DMS153 (cell line): ENCODE results near the gene TMPRSS3.

Experiments
- DNase-seq: peaks from one replicate; lab custom pipeline; 2025; lab: John Stamatoyannopoulos, UW

The TMPRSS3 gene

GRCh38 chr21:42388740-42389448 lies 7.0 kb downstream of the TMPRSS3 start:
- DNase-seq, result no peak

DNA sequence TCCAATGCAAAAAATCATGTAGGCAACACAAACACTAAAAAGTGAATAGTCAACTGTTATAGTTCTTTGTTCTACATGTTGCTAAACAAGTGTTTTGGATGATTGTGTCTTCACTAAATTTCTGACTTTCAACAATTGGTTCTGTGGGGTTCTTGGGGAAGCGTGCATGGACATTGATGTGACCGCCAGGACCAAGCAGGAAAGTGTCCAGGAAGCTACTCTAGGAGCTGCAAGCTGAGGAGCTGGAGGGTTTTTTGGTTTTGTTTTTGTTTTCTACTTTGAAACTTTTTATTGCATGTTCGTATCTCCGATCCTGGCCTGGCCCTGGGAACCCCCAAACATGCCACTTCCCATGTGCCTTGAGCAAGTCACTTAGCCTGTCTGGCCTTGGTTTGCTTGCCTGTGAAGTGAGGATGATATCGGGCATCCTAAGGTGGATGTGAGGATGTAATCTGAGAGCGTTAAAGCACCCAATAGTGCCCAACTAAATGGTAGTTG lies 8.0 kb downstream of the TMPRSS3 start:
- DNase-seq, result no peak

GRCh38 chr21:42387164-42387563 lies 8.7 kb downstream of the TMPRSS3 start:
- no peak for DNase-seq

- no peak for DNase-seq
Measured at GRCh38 chr21:42386034-42386591, 9.7 kb downstream of the TMPRSS3 start.

DNA sequence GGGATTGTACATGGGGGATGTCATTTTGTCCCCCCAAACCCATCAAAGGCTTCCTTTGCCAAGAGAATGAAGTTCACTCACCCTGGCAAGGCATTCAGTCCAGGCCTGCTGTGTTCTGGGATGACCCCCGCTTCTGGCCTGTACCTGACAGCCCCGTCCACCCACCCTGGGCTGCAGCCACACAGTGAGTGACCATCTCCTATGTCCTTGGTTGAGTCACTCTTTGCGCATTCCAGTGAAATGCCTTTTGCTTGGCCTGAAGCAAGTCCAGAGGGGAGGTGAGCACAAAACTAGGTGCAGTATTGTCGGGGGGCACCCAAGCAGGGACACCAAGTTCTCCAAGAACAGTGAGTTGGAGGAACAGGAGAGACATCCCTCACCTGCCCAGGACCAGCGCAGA lies 10.2 kb downstream of the TMPRSS3 start:
- no peak for DNase-seq

- no peak for DNase-seq
Measured at GRCh38 chr21:42384989-42385388, 10.9 kb downstream of the TMPRSS3 start.

- DNase-seq, result peak; percentile 88
Measured at GRCh38 chr21:42384156-42384945, 11.5 kb downstream of the TMPRSS3 start.

DNA sequence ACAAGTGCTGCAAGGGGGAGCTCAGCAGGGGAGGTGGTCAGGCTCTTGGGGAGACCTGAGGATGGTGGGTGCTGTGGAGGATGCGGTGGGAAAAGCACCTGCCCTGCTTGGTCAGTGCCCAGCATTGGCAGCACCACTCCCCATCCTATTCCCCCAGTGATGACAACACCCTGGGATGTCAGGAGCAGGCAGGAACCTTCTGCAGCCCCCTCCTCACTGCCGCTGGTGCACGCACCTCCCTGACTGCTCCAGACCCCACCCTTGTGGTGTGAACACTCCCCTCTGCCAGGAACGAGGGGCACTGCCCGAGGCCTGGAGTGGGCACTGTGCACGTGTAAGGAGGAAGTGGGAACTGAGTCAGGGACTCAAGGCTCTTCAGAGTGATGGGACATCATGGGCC lies 12.5 kb downstream of the TMPRSS3 start:
- DNase-seq, result no peak

- DNase-seq, result no peak
Measured at GRCh38 chr21:42382915-42383314, 12.9 kb downstream of the TMPRSS3 start.

GRCh38 chr21:42381347-42381984 lies 14.4 kb downstream of the TMPRSS3 start:
- peak; percentile 47 for DNase-seq

GRCh38 chr21:42379426-42380215 lies 16.2 kb downstream of the TMPRSS3 start:
- no peak for DNase-seq

- DNase-seq, result no peak
Measured at GRCh38 chr21:42378418-42378817, 17.4 kb downstream of the TMPRSS3 start.

DNA sequence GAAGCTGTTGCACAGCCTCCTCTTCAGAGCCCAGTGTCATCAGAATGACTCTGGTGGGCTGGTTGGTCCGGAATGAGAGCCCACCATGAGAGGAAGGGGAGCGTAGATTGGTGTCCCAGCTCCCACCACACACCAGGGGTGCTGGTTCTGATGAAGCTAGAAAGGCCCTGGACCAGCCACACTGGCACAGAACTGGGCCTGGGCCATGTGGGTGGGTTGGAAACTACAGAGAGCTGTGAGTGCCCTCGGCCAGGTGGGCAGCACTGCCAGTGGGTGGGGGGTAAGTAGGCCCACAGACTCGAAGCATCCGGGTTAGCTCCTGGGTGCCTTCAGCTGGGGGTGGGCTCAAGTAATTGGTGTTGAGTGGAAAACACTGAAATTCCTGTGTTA lies 17.9 kb downstream of the TMPRSS3 start:
- no peak for DNase-seq

DNA sequence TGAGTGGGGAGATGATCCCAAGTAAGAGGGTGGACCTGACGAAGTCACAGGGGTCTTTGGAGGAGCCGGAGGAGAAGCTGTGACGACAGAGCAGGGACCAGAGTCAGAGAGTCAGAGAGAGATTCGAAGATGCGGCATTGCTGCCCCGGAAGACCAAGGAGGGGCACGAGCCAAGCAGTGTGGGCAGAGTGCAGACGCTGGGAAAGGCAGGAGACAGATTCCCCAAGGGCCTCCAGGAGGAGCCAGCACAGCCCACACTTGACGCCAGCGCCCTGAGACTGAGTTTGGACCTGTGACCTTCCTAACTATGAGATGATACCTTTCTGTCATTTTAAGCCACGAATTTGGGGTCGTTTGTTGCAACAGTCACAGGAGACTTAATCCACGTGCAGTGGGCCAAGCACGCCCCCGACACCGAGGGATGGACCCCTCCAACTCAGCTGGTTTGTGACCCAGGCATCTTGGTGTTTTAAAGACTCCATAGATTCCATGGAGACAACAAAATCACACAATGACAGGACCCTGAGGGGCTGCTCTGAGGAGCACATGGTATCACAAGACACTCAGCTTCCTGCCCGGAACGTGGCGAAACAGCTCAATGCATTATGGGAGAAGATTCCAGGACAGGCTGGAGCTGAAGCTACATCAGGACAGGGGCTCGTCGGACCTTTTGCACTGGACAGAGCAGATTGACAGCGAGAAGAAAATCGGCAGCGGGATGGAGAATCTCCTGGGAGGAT lies 18.5 kb downstream of the TMPRSS3 start:
- no peak for DNase-seq

DNA sequence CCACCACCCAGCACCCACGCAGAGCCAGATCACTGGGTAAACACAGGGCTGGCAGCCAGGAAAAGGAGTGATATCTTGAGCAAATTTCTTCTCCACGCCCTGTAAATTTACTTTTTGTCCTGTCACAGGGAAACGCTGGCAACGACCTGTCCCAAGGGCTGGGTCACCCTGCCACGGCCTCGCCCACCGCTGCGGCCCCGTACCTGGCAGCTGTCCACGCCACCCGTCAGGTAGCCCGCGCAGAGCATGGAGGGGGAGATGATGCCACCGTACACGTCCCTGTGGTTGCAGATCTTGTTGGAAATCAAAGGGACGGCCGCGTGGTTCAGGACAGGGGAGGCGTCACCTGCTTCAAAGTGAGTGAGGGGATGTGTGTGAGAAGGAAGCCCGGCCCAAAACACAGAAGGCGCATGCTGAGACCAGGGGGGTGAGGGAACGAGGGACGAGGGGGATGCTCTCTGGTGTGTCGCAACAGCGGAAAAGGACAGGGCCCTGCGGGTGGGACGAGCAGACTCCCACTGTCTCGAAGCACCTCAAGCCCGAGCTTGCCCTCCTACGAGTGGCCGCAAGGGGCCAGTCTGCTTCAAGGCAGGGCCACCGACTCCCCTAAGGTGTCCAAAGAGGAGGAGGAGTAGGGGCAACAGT lies 19.4 kb downstream of the TMPRSS3 start:
- no peak for DNase-seq

GRCh38 chr21:42375966-42376337 lies 19.9 kb downstream of the TMPRSS3 start:
- DNase-seq, result no peak

GRCh38 chr21:42375506-42375905 lies 20.3 kb downstream of the TMPRSS3 start:
- no peak for DNase-seq

DNA sequence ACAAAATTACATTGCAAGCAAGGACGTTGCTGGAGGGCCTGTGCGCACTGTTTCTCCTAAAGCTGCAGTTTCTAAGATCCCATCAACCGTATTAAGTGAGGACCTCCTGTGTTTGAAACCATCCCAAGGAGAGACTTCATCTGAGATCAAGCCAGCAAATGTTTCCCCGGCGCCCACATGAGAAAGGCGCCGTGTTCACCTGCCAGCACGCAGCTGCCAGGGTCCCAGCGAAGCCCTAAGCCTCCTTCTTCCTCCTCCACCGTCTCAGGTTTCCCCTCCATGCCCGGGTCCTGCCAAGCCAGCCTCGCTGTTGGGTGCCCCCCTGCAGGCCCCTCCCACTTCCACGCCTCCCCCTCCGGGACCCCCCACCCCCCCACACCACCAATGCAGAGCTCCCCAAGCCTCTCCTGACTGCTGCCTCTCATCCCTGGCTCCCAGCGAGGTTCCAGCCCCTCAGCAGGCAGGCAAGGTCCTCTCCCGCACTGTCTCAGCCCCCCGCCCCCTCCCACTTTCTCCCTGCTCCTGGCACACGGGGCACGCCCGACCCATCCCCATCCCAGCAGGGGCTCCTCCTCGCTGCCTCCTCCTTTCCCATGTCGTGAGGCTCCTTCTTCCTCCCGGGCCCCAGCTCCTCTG lies 20.9 kb downstream of the TMPRSS3 start:
- DNase-seq, result no peak

DNA sequence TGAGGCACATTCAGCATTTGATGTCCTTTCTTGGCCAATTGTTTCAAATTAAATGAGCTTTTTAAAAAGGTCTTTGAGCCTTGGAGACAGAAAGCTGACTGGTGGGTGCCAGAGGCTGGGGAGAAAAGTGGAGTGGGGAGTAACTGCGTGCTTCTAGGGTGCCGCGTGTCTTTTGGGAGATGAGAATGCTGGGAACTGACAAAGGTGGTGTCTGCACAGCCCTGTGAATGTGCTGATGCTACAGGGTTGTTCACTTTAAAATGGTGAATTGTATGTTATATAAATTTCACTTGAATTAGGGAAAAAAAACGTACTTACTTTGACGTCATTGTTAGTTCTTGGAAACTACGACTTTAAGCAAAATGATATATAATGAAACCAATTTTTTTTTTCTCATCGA lies 21.4 kb downstream of the TMPRSS3 start:
- no peak for DNase-seq

GRCh38 chr21:42373908-42374455 lies 21.9 kb downstream of the TMPRSS3 start:
- DNase-seq, result no peak
